ENCODE data around the gene MAOB.

DNA sequence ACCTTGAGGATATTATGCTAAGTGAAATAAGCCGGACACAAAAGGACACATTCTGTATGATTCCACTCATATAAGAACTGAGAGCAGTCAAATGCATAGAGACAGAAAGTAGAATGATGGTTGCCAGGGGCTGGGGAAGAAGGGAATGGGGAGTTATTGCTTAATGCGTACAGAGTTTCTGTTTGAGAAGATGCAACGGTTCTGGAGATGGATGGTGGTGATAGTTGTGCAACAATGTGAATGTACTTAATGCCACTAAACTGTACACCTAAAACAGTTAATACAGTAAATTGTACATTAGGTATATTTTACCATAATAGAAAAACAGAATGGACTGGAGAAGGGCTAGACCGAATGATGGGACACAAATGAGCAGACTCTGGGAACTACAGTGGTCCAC, 15.8 kb downstream of the MAOB start:
- TF ChIP-seq, protein P1, sequence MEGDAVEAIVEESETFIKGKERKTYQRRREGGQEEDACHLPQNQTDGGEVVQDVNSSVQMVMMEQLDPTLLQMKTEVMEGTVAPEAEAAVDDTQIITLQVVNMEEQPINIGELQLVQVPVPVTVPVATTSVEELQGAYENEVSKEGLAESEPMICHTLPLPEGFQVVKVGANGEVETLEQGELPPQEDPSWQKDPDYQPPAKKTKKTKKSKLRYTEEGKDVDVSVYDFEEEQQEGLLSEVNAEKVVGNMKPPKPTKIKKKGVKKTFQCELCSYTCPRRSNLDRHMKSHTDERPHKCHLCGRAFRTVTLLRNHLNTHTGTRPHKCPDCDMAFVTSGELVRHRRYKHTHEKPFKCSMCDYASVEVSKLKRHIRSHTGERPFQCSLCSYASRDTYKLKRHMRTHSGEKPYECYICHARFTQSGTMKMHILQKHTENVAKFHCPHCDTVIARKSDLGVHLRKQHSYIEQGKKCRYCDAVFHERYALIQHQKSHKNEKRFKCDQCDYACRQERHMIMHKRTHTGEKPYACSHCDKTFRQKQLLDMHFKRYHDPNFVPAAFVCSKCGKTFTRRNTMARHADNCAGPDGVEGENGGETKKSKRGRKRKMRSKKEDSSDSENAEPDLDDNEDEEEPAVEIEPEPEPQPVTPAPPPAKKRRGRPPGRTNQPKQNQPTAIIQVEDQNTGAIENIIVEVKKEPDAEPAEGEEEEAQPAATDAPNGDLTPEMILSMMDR (IDR thresholded peaks at IDR 0.05; ENCODE audit: low read length), result no peak
- TF ChIP-seq EZH2 (optimal IDR thresholded peaks at IDR 0.05; ENCODE audit: low read depth, low read length), result no peak
